BLaER1 (cell line): ENCODE results near the gene CTSG.
"Not testable (repeated sequence)": the region's sequence is repeated elsewhere in the genome, so short reads cannot be mapped to it uniquely, and the experiment has no call there.

Experiments used
- H3K27ac ChIP-seq: shearing (Covaris generic); formaldehyde crosslinking; 2 replicates; pipeline ENCODE4 v1.8.1; 2022
- H3K27me3 ChIP-seq: shearing (Covaris generic); formaldehyde crosslinking; 2 replicates; pipeline ENCODE4 v1.8.1; 2022
- H3K36me3 ChIP-seq: shearing (Covaris generic); formaldehyde crosslinking; 2 replicates; pipeline ENCODE4 v1.8.1; 2022
- H3K4me1 ChIP-seq: shearing (Covaris generic); formaldehyde crosslinking; 2 replicates; pipeline ENCODE4 v1.8.1; 2022
- H3K4me2 ChIP-seq: shearing (Covaris generic); formaldehyde crosslinking; 2 replicates; pipeline ENCODE4 v1.8.1; 2022
- H3K4me3 ChIP-seq: shearing (Covaris generic); formaldehyde crosslinking; 2 replicates; pipeline ENCODE4 v1.8.1; 2022
- H3K9ac ChIP-seq: shearing (Covaris generic); formaldehyde crosslinking; 2 replicates; pipeline ENCODE4 v1.8.1; 2022
- H3K9me3 ChIP-seq: shearing (Covaris generic); formaldehyde crosslinking; 2 replicates; pipeline ENCODE4 v1.8.1; 2022
- H4K20me1 ChIP-seq: shearing (Covaris generic); formaldehyde crosslinking; 2 replicates; pipeline ENCODE4 v1.8.1; 2022
- Cebpa-rat ChIP-seq: shearing (Covaris generic); IDR thresholded peaks from 2 replicates; pipeline ENCODE4 v1.8.1; 2022

Gene CTSG

GRCh38 chr14:24597403-24597802 lies 21.4 kb upstream of the CTSG start:
- H3K27me3 ChIP-seq = no peaks in the 10 kb centered on the region
- H3K27ac ChIP-seq = no peak overlapping the region
- H3K36me3 ChIP-seq = no peaks in the 10 kb centered on the region
- H3K9me3 ChIP-seq = peaks cover 37% of the 10 kb centered on the region
- H3K4me3 ChIP-seq = no peak overlapping the region
- H3K4me2 ChIP-seq = no peak overlapping the region
- H3K4me1 ChIP-seq = no peaks in the 10 kb centered on the region
- no peak overlapping the region for H3K9ac ChIP-seq
- no peaks in the 10 kb centered on the region for H4K20me1 ChIP-seq
- TF ChIP-seq Cebpa-rat = no peak

- peaks cover 22% of the 10 kb centered on the region for H3K9me3 ChIP-seq
- no peak overlapping the region for H3K4me2 ChIP-seq
- H3K27me3 ChIP-seq = no peaks in the 10 kb centered on the region
- H3K27ac ChIP-seq = no peak overlapping the region
- H3K36me3 ChIP-seq = no peaks in the 10 kb centered on the region
- H4K20me1 ChIP-seq = no peaks in the 10 kb centered on the region
- H3K4me1 ChIP-seq = no peaks in the 10 kb centered on the region
- no peak overlapping the region for H3K9ac ChIP-seq
- no peak overlapping the region for H3K4me3 ChIP-seq
- no peak for TF ChIP-seq Cebpa-rat
Observed at GRCh38 chr14:24595073-24595808, 19.2 kb upstream of the CTSG start.

DNA sequence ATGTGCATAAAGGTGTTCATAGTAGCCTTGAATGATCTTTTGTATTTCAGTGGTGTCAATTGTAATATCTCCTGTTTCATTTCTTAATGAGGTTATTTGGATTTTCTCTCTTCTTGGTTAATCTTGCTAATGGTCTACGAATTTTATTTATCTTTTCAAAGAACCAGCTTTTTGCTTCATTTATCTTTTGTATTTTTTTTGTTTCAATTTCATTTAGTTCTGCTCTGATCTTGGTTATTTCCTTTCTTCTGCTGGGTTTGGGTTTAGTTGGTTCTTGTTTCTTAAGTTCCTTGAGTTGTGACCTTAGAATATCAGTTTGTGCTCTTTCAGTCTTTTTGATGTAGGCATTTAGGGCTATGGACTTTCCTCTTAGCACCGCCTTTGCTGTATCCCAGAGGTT lies 15.0 kb upstream of the CTSG start:
- H3K9ac ChIP-seq, H3K36me3 ChIP-seq: not testable (repeated sequence)

DNA sequence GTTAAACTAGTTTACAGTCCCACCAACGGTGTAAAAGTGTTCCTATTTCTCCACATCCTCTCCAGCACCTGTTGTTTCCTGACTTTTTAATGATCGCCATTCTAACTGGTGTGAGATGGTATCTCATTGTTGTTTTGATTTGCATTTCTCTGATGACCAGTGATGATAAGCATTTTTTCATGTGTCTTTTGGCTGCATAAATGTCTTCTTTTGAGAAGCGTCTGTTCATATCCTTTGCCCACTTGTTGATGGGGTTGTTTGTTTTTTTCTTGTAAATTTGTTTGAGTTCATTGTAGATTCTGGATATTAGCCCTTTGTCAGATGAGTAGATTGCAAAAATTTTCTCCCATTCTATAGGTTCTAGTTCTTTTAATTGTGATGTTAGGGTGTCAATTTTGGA lies 8.4 kb upstream of the CTSG start:
- H4K20me1 ChIP-seq, H3K4me2 ChIP-seq, H3K9ac ChIP-seq, H3K27ac ChIP-seq, H3K4me3 ChIP-seq, H3K27me3 ChIP-seq, H3K36me3 ChIP-seq, H3K4me1 ChIP-seq: not testable (repeated sequence)
- H3K9me3 ChIP-seq = peaks cover 32% of the 10 kb centered on the region

More for the DNA sequence above, 15.0 kb upstream of the CTSG start:
- H3K27ac ChIP-seq, H3K27me3 ChIP-seq, H3K4me1 ChIP-seq, H3K4me2 ChIP-seq, H3K4me3 ChIP-seq, H4K20me1 ChIP-seq: not testable (repeated sequence)
- peaks cover 43% of the 10 kb centered on the region for H3K9me3 ChIP-seq

- Histone ChIP-seq H3K4me1 (peaks cover 17% of the 10 kb centered on the region), H3K4me3 (no peak overlapping the region), H3K36me3 (no peaks in the 10 kb centered on the region), H3K9me3 (peaks cover 10% of the 10 kb centered on the region), H4K20me1 (no peaks in the 10 kb centered on the region), H3K9ac (no peak overlapping the region), H3K4me2 (no peak overlapping the region), H3K27me3 (no peaks in the 10 kb centered on the region), H3K27ac (no peak overlapping the region)
- no peak for TF ChIP-seq Cebpa-rat
Observed at GRCh38 chr14:24578558-24578957, 2.5 kb upstream of the CTSG start.

DNA sequence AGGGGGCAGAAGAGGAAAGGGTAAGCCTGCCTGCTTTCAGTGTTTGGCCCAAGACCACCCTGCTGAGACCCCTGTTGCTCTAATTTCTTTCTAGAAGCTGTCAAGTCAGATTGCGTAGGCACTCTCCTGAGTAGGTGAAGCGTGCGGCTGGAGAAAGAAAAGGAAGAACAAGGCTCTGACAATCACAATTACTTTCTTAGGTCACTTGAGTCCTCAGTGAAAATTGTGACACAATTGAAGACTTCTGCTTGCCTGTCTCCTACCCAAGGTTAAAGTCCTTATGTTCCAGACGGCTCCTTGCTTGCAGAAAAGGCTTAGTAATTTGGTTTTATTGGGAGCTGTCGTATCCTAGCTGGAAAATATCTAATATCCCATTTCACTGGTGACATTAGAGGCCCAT lies 721 bp upstream of the CTSG start:
- Histone ChIP-seq H3K27ac (peak overlapping the region; percentile 50), H3K9ac (no peak overlapping the region), H3K4me1 (peaks cover 17% of the 10 kb centered on the region), H4K20me1 (no peaks in the 10 kb centered on the region), H3K4me2 (peak overlapping the region; percentile 63), H3K4me3 (no peak overlapping the region), H3K27me3 (no peaks in the 10 kb centered on the region), H3K9me3 (peaks cover 7% of the 10 kb centered on the region), H3K36me3 (no peaks in the 10 kb centered on the region)
- TF ChIP-seq Cebpa-rat = no peak

- peaks cover 7% of the 10 kb centered on the region for H3K9me3 ChIP-seq
- no peak overlapping the region for H3K27ac ChIP-seq
- H3K27me3 ChIP-seq = no peaks in the 10 kb centered on the region
- no peak overlapping the region for H3K4me2 ChIP-seq
- H4K20me1 ChIP-seq = no peaks in the 10 kb centered on the region
- no peaks in the 10 kb centered on the region for H3K36me3 ChIP-seq
- no peak for TF ChIP-seq Cebpa-rat
- H3K4me1 ChIP-seq = peaks cover 17% of the 10 kb centered on the region
- H3K4me3 ChIP-seq = no peak overlapping the region
- H3K9ac ChIP-seq = no peak overlapping the region
Observed at GRCh38 chr14:24574206-24574774, 1.8 kb downstream of the CTSG start.

DNA sequence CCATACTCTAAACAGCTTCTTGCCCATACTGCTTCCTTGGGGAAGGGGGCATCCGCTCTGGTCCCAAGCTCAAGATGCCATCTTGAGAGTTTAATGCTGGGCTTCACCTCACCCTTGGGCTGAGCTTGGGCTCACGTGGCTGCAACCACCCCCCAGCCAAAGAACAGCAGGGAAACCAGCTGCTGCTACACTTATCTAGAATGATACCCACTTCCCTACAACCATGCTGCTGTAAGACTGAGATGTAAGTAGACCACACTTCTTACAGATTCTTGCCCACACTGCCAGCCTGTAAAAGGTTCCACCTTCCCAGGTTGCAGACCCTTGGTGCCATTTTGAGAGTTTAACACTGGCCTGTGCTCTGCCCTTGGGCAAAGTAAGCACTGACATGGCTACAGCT lies 9.7 kb downstream of the CTSG start:
- no peaks in the 10 kb centered on the region for H4K20me1 ChIP-seq
- TF ChIP-seq Cebpa-rat = no peak
- no peak overlapping the region for H3K9ac ChIP-seq
- no peaks in the 10 kb centered on the region for H3K36me3 ChIP-seq
- H3K4me1 ChIP-seq = peaks cover 12% of the 10 kb centered on the region
- peaks cover 43% of the 10 kb centered on the region for H3K9me3 ChIP-seq
- H3K27ac ChIP-seq = no peak overlapping the region
- no peak overlapping the region for H3K4me3 ChIP-seq
- peak overlapping the region; percentile 4 for H3K4me2 ChIP-seq
- no peaks in the 10 kb centered on the region for H3K27me3 ChIP-seq

- Histone ChIP-seq H3K4me2 (peak overlapping the region; percentile 4), H3K27ac (no peak overlapping the region), H3K4me3 (no peak overlapping the region), H3K4me1 (peaks cover 12% of the 10 kb centered on the region), H3K9ac (no peak overlapping the region), H3K36me3 (no peaks in the 10 kb centered on the region), H3K27me3 (no peaks in the 10 kb centered on the region), H3K9me3 (peaks cover 43% of the 10 kb centered on the region), H4K20me1 (no peaks in the 10 kb centered on the region)
- TF ChIP-seq Cebpa-rat = no peak
Observed at GRCh38 chr14:24565766-24566165, 10.3 kb downstream of the CTSG start.

DNA sequence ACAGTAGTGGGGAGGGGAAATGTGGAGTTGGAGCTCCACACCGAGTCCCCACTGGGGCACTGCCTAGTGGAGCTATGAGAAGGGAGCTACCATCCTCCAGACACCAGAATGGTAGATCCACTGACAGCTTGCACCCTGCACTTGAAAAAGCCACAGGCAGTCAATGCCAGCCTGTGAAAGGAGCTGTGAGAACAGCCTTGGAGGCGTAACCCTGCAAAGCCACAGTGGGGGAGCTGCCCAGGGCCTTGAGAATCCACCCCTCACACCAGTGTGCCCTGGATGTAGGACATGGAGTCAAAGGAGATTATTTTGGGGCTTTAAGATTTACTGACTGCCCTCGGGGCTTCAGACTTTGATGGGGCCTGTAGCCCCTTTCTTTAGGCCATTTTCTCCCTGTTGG lies 12.5 kb downstream of the CTSG start:
- TF ChIP-seq Cebpa-rat = no peak
- Histone ChIP-seq H3K4me3 (no peak overlapping the region), H3K4me2 (no peak overlapping the region), H3K27me3 (no peaks in the 10 kb centered on the region), H4K20me1 (no peaks in the 10 kb centered on the region), H3K27ac (no peak overlapping the region), H3K9ac (no peak overlapping the region), H3K9me3 (peaks cover 41% of the 10 kb centered on the region), H3K36me3 (no peaks in the 10 kb centered on the region), H3K4me1 (peaks cover 12% of the 10 kb centered on the region)
